ENCODE results near the gene PRSS36. TPM values are rescaled to one million over a fixed set of nuclear protein-coding genes. Genes with fewer than 3 reads are reported as not detected.

PRSS36 gene
- total and polyA plus RNA-seq, 2 of the 4 experiments (the other 2 are of a cell fraction) = 0.18 to 0.55 TPM

GRCh38 chr16:31148896-31149295, 970 bp downstream of the PRSS36 start:
- no peak for ATAC-seq (ENCODE audit: low read depth)

More at GRCh38 chr16:31148896-31149295, 970 bp downstream of the PRSS36 start:
- H3K9ac ChIP-seq (ENCODE audit: low read depth, low read length) = no peak overlapping the region
- H3K9me3 ChIP-seq (ENCODE audit: control insufficient read depth, insufficient read depth, low read length) = no peaks in the 10 kb centered on the region
- no peaks in the 10 kb centered on the region for H3K9me1 ChIP-seq (ENCODE audit: insufficient read depth, low read length)
- H3K4me3 ChIP-seq (ENCODE audit: insufficient read depth, low read depth, low read length) = no peak overlapping the region
- H3K36me3 ChIP-seq (ENCODE audit: control insufficient read depth, insufficient read depth, low read length) = no peaks in the 10 kb centered on the region
- H4K5ac ChIP-seq (ENCODE audit: low read depth, low read length) = no peak overlapping the region
- CTCF ChIA-PET = no interaction called here
- no TSS peak for BruUV-seq (replicated peaks)
- H2AK5ac ChIP-seq (ENCODE audit: low read depth, low read length) = no peak overlapping the region
- H2BK5ac ChIP-seq (ENCODE audit: low read depth, low read length, poor library complexity, severe bottlenecking) = no peak overlapping the region
- H3K4ac ChIP-seq (ENCODE audit: low read depth, low read length) = no peak overlapping the region
- H2BK15ac ChIP-seq (ENCODE audit: low read depth, low read length) = no peak overlapping the region
- H3K18ac ChIP-seq (ENCODE audit: low read depth, low read length) = no peak overlapping the region
- no peaks in the 10 kb centered on the region; the same call in 1 of the 2 replicates for H4K20me1 ChIP-seq (ENCODE audit: insufficient read depth, low read length)
- POLR2A ChIA-PET (ENCODE audit: unreplicated experiment) = no interaction called here
- no peaks in the 10 kb centered on the region for H3K4me1 ChIP-seq (ENCODE audit: control insufficient read depth, insufficient read depth, low read length)
- no peaks in the 10 kb centered on the region for H3K79me1 ChIP-seq (ENCODE audit: low read depth in 1 of 2, low read length in 2 of 2)
- TF ChIP-seq FOS (IDR thresholded peaks at IDR 0.05; ENCODE audit: low read depth, low read length) (no peak), SMC3 (IDR thresholded peaks at IDR 0.05; ENCODE audit: low read depth, low read length) (no peak), MAFK (IDR thresholded peaks at IDR 0.05; ENCODE audit: low read depth, low read length) (no peak), CHD1 (IDR thresholded peaks at IDR 0.05; ENCODE audit: low read depth, low read length) (no peak), MXI1 (IDR thresholded peaks at IDR 0.05; ENCODE audit: borderline replicate concordance, low read depth, low read length) (no peak), RCOR1 (IDR thresholded peaks at IDR 0.05; ENCODE audit: insufficient replicate concordance, low read length) (no peak), NFE2L2 (IDR thresholded peaks at IDR 0.05; ENCODE audit: low read depth, low read length) (no peak), CEBPB (IDR thresholded peaks at IDR 0.05; ENCODE audit: low read depth, low read length) (no peak), RAD21 (IDR thresholded peaks at IDR 0.05; ENCODE audit: low read length) (no peak), BHLHE40 (IDR thresholded peaks at IDR 0.05; ENCODE audit: low read depth, low read length) (no peak), ELK1 (IDR thresholded peaks at IDR 0.05; ENCODE audit: borderline replicate concordance, low read depth, low read length) (no peak), POLR2A (IDR thresholded peaks at IDR 0.05; ENCODE audit: low read depth, low read length) (no peak), MAZ (IDR thresholded peaks at IDR 0.05; ENCODE audit: borderline replicate concordance, low read depth, low read length) (no peak)
- TF ChIP-seq, protein P1, sequence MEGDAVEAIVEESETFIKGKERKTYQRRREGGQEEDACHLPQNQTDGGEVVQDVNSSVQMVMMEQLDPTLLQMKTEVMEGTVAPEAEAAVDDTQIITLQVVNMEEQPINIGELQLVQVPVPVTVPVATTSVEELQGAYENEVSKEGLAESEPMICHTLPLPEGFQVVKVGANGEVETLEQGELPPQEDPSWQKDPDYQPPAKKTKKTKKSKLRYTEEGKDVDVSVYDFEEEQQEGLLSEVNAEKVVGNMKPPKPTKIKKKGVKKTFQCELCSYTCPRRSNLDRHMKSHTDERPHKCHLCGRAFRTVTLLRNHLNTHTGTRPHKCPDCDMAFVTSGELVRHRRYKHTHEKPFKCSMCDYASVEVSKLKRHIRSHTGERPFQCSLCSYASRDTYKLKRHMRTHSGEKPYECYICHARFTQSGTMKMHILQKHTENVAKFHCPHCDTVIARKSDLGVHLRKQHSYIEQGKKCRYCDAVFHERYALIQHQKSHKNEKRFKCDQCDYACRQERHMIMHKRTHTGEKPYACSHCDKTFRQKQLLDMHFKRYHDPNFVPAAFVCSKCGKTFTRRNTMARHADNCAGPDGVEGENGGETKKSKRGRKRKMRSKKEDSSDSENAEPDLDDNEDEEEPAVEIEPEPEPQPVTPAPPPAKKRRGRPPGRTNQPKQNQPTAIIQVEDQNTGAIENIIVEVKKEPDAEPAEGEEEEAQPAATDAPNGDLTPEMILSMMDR (conservative IDR thresholded peaks at IDR 0.05; ENCODE audit: low read depth, low read length) = no peak
- TF ChIP-seq, protein P2, sequence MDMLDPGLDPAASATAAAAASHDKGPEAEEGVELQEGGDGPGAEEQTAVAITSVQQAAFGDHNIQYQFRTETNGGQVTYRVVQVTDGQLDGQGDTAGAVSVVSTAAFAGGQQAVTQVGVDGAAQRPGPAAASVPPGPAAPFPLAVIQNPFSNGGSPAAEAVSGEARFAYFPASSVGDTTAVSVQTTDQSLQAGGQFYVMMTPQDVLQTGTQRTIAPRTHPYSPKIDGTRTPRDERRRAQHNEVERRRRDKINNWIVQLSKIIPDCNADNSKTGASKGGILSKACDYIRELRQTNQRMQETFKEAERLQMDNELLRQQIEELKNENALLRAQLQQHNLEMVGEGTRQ (IDR thresholded peaks at IDR 0.05; ENCODE audit: low read depth, low read length) = no peak
- no peak overlapping the region for H2AFZ ChIP-seq (replicated peaks; ENCODE audit: low read length, poor library complexity)
- no peak overlapping the region for H2AK9ac ChIP-seq (replicated peaks; ENCODE audit: low read depth, low read length, poor library complexity)
- H4K91ac ChIP-seq (ENCODE audit: insufficient read depth, low read depth, low read length) = no peak overlapping the region
- intact Hi-C loops (cut with micrococcal nuclease) = no loop called here
- no peak overlapping the region for H3K56ac ChIP-seq (ENCODE audit: extremely low read depth, insufficient read depth, low read length)
- H3K23ac ChIP-seq (ENCODE audit: low read depth, low read length) = no peak overlapping the region
- 64% methylated on average over 19 of the region's 25 CpGs; no CpG with 5 or more reads in 1 of the 2 experiments for WGBS, 2 experiments (ENCODE audit: extremely low coverage in 2 of 2, insufficient read length in 1 of 2)
- in situ Hi-C loops (cut with MboI; ENCODE audit: low sequenced_read_pairs) = no loop called here
- no peak overlapping the region for H3K4me2 ChIP-seq (ENCODE audit: low read depth, low read length)
- H2BK20ac ChIP-seq (ENCODE audit: low read depth, low read length) = no peak overlapping the region
- no peak overlapping the region for H4K8ac ChIP-seq (ENCODE audit: low read depth in 2 of 2, low read length in 2 of 2)
- no peak for DNase-seq
- dilution Hi-C loops (cut with HindIII; ENCODE audit: low sequenced_read_pairs, unreplicated experiment) = no loop called here
- H3K27me3 ChIP-seq (ENCODE audit: control insufficient read depth, insufficient read depth, low read length) = peaks cover 40% of the 10 kb centered on the region
- H3K27ac ChIP-seq (ENCODE audit: insufficient read depth, low read length) = no peak overlapping the region
- no peak overlapping the region for H3K14ac ChIP-seq (replicated peaks; ENCODE audit: low read depth, low read length)
- H2BK120ac ChIP-seq (ENCODE audit: low read depth, low read length) = no peak overlapping the region
